Hematopoietic multipotent progenitor cell treated with erythropoietin and hydrocortisone succinate and interleukin-3 and kit ligand, for 15 days (in vitro differentiated cells): ENCODE measurements around the gene ALDH1L1.
"Not testable (repeated sequence)": the region's sequence is repeated elsewhere in the genome, so short reads cannot be mapped to it uniquely, and the experiment has no call there.

Experiments
- DNase-seq: peaks from one replicate; pipeline ENCODE4 v3.0.0-alpha.2; 2015; ENCODE audit warnings: low spot score

The ALDH1L1 gene

DNA sequence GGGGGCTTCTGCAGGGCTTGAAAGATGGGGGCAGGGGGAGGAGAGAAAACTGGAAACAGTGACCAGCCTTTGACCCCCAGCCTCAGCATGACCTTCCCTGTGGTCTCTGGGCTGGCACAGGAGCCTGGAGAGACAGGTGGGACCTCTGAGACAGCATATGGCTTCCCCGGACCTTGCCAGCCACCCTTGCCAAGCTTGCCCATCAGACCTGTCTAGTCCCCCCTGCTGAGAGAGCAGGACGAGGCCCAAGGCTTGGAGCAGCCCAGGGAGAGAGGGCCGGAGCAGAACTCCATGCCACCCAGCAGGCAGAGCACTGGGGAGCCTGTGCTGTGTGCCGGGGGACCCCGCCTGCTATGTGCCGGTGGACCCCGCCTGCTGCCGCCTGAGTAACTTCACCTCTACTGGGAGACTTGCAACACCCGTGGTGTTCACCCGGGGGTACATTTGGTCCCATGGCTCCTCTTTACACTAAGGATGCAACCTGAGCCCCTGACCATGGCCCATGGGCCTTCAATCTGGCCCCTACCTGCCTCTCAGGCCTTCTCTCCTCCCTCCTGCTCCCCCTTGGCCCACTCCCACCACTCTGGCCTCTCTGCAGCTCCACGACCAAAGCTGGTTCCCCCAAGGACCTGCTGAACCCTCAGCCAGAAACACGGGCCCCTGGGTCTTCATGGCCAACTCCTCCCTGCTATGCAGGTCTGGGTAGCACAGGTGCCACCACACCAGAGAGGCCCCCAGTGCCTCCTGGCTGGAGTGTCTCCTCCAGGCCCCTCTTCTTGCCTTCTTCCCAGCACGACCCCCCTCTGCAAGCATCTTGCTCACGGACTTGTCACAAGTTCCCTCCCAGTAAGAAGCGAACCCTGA, 75.4 kb downstream of the ALDH1L1 start:
- no peak for DNase-seq

DNA sequence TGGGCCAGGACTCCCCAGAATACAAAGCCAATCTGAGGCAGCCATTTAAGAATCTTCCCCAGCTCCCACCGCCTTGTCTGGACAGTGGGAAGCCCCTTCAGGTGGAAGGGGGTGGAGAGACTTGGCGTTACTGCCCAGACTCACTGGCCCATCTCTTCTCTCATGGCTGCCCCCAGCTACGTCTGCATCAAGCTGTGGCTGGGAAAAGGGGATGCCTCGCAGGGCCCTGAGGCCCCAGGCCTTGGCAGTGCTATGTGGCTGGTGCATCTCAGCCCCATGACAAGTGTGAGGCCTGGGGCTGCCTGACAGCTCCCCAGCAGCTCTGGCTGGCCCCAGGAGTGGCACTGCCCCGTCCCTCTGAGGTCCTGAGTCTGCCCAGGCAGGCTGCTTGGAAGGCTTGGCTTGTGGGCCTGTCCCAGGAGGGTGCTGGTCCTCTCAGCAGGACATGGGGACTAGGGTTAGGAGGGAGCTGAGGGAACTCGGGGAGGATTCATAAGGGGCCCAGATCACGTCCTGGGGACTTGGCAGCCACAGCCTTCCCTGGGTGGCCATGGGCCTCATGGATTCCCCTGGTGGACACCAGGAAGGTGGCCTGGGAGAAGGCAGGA, 76.3 kb downstream of the ALDH1L1 start:
- DNase-seq = no peak

DNA sequence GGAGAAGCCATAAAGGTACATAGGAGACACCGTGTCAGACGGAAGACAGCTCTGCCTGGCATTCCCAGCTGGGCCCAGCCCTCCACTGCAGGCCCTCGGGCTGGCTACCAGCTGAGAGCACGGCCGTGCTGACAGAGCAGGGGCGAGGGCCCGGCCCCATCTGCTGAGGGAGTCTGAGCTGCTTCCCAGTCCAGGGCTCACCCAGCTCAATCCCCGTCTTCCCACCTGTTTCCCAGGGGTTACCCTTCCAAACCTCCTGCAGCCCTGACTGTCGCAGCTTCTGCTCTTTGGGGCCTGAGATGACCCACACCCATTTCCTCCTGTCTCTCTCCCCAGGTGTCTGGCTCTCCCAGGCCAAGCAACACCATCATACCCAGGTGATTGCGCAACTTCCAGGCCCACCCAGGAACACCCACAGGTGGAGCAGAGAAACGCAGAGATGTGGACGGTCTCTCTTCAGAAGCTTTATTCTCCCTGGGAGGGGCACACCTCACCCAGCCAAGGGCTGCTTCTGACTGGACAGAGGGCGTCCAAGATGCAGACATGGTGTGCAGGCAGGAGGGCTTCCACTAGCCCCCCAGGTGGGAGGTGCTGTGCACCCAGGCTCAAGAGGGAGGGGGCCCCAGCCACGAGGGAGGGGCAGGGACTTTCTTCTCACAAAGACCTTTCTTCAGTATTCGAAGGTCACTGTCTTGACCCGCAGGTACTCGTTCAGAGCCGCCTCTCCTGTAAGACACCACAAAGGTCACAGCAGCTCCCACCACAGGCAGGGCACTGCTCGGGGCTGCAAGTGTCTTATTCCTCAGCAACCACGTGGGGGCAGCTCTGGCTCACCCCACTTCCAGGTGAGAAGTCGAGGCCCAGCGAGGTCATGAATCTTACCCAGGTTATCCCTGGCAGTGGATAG, 77.0 kb downstream of the ALDH1L1 start:
- DNase-seq = no peak

DNA sequence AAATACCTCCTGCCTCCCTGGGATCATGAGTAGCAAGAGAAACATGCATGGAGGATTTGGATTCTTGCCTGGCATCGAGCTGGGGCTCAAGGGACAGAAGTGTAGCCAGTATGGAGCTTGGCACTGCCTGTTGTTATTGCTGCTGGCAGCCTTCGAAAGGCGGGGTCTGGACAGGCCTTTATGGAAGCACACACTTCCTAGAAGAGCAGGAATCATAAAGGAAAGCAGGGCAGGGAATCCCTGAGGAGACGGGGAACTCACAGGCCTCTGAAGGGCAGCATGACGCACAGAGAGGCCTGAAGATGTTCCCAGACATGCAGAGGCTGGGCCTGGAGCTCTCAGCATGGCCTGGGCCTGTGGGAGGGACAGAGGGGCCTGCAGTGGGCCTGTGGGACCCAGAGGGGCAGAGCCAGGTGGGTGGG, 77.8 kb downstream of the ALDH1L1 start:
- no peak for DNase-seq

DNA sequence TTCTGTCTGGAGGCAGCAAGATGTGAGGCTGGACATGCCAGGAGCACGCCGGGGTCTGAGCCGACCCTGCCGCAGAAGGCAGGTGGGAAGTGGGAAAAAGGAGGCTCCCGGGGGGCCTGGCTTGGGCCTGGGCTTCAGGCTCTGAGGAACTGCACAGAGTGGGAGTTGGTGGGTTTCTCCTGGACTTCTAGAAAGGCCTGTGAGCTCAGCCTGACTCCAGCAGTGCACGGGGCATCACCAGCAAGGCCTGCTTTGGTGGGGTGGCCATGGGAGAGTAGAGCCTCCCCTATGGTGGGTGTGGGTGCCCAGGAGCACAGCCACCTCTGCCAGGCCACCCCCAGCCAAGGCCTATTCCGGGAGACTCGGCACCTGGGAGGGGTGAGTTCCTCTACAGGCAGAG, 78.4 kb downstream of the ALDH1L1 start:
- DNase-seq = no peak

DNA sequence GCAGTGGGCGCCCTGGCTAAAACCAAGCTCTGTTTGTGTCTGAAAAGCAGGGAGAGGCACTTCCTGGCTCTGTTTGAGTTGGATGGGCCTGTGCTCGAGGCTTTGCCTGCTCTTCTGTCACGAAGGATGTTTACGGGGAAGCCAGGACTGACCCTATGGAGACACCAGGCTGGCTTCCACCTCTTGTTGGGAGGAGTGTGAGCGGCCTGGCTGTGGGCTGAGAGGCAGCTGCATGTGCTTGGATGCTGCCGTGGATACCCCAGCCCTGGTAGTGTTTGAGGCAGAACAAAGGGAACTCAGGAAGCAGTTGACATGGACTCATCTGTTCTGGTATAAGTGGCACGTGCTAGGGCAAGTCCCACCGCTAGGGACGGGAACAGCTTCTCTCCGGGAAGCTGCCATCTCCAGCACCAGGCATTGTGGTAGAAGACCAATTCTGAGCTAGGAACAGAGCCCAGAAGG, 78.8 kb downstream of the ALDH1L1 start:
- no peak for DNase-seq

DNA sequence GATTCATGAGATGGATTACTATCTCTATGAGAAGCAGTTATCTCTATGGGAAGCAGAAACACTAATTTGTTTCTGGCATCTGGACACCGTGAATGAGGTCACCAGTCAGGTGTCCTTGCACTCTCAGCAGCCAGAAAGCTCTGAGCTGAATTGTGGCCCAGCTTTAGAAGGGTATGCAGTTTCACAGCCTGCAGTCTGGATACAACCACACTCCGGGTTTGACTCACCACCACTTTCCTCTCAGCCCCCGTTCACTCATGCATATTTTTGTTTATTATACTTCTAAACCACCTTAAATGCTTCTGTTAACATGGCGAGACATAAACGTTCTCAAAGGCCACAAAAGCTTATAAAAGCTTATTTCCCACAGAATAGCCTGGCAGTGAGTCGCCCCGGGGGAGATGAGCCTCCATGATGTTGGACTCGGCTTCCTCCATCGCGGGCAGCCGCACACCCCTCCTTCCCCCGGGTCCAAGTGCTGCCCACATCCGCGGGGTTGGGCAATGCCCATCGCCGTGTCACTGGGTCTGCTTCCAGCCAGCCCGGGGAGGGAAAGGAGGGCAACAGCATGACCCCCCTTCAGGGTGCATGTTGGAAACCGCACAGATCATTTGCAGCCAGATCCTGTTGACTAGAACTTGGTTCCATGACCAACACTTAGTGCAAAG, 79.6 kb downstream of the ALDH1L1 start:
- DNase-seq = no peak

DNA sequence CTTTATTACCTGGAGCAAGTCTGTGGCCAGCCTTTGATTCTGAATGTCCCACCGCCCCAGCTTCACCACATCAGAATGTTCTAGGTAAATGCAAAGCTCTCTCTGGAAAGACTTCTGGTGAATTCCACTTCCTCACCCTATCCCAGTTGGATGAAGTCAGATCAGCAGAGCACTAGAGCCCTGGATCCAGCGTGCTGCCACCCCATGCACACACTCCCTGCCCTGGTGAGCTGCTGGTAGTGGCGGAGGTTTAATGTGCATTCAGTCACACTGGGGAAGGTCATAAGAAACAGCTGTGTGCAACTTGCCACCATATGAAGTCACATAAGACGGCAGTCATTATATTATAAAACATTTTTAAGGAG, 80.1 kb downstream of the ALDH1L1 start:
- DNase-seq = no peak

DNA sequence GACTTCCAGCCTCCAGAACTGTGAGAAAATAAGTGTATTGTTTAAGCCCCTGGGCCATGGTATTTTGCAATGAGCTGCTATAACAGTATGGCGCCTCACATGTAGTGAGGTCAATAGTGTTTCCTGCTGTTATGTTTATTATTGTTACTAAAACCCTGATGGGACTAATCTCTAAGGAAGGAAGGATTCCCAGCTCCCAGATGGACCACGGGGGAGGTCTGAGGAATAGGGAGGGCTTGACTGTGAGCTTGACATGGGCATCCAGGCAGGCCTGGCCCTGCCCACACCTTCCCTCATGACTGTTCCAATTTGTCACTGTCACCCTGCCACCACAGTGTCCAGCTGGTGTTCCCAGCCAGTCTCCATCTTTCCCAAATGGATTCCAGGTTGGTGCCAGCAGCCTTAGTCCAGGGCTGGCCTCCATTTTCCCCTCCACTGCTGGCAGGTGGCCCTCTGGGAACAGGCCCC, 82.0 kb downstream of the ALDH1L1 start:
- no peak for DNase-seq

DNA sequence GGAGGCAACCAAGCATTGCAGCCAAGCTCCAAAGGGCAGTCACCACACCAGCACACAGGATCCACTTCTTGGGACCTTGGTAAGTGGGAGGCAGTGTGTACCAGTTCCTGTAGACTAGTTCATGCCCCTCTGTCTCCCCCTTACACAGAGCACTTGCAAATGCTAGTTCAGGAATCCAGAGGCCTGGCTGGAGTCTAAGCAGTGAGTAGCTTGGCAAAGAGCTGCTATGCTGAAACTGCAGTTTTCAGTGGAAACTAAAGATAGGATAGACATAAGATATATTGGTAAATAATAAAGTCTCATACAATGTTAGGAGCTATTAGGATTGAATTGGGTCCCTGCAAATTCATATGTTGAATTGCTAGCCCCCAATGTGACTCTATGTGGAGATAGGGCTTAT, 82.6 kb downstream of the ALDH1L1 start:
- DNase-seq = no peak

DNA sequence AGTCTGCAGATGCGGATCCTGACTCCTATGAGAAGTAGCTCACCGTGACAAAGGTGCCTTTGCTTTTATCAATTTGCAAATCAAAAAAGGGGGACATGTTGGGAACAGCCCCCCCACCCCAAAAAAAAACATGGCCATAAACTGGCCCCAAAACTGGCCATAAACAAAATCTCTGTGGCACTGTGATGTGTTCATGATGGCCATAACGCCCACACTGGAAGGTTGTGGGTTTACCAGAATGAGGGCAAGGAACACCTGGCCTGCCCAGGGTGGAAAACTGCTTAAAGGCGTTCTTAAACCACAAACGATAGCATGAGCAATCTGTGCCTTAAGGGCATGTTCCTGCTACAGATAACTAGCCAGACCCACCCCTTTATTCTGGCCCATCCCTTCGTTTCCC, 84.1 kb downstream of the ALDH1L1 start:
- not testable (repeated sequence) for DNase-seq

DNA sequence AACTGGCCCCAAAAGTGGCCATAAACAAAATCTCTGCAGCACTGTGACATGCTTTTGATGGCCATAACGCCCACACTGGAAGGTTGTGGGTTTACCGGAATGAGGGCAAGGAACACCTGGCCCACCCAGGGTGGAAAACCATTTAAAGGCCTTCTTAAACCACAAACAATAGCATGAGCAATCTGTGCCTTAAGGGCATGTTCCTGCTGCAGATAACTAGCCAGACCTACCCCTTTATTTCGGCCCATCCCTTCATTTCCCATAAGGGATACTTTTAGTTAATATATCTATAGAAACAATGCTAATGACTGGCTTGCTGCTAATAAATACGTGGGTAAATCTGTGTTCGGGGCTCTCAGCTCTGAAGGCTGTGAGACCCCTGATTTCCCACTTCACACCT, 88.3 kb downstream of the ALDH1L1 start:
- DNase-seq = not testable (repeated sequence)

DNA sequence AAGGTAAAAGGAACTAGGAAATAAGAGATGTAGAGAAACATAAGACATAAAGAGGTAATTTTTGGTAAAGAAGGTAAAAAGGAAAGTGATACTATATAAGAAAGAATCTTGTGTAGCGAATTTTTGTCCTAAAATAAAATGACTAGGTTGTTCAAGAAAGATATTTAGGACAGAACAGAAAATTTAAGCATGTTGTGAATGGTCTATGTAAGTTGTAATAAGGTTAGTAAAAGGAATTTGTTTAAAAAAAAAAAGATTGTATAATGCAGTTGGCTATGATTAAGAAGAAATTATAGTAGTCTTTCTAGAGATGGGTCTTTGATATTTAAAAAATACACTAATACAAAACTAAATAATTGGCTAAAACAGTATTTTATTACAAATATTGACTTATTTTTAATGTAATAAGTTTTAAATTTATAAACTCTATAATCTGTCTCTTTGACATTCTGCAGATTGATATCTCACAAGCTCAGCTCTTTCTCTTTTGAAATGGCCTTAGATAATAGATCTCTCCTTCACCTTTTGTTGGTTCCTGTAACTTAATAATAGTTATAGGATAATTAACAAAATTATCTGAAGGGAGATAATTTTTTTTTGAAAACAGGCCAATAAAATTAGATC, 92.7 kb downstream of the ALDH1L1 start:
- DNase-seq = no peak

DNA sequence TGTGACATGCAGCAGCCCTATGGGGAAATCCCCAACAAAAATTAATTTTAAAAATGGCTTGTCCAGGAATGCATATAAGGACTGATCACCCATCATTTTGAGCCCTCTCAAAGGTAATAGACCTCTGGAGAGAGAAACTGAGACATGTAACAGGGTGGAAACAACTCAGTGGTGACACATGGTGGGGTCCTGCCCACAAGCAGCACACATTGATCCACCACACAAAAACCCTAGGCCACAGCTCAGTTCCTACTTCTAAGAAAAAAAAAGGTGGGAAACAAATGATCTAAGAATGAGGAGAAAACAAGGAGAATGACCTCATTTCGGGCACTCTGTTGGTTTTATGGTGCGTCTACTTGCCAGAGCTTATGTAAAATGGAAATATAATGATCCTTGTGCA, 94.5 kb downstream of the ALDH1L1 start:
- DNase-seq = no peak

DNA sequence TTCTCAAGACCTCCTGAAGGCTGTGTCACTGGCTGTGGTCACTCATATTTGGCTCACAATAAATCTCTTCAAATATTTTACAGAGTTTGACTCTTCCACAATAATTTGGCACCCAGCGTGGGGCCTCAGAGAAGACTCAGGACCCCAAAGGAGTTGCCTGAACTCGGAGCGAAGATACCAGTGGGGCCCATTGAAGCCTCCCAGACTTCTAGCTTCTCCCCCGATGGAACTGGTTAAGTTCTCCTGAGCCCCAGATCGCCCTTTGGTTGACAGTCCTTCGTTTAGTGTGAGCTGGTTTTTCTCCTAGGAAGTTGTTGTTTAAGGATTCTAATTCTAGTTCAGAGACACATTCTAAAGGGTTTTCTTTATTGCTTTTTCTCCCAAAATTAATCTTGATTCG, 95.1 kb downstream of the ALDH1L1 start:
- DNase-seq = no peak

DNA sequence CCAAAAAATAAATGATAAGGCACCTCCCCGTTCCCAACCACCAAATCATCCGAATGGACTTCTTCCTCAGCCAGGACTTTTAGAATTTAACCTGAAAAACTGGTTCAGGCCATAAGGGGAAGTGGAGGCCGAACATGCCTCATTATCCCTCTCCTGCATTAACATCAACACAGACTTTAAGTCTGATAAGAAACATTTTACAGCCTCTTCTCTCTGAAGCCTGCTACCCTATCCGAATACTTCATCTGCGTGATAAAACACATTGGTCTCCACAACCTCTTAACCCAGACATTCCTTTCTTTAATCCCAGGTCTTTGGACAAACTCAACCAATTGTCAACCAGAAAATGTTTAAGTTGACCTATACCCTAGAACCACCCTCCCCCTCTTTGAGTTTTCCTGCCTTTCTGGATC, 95.6 kb downstream of the ALDH1L1 start:
- DNase-seq = no peak

DNA sequence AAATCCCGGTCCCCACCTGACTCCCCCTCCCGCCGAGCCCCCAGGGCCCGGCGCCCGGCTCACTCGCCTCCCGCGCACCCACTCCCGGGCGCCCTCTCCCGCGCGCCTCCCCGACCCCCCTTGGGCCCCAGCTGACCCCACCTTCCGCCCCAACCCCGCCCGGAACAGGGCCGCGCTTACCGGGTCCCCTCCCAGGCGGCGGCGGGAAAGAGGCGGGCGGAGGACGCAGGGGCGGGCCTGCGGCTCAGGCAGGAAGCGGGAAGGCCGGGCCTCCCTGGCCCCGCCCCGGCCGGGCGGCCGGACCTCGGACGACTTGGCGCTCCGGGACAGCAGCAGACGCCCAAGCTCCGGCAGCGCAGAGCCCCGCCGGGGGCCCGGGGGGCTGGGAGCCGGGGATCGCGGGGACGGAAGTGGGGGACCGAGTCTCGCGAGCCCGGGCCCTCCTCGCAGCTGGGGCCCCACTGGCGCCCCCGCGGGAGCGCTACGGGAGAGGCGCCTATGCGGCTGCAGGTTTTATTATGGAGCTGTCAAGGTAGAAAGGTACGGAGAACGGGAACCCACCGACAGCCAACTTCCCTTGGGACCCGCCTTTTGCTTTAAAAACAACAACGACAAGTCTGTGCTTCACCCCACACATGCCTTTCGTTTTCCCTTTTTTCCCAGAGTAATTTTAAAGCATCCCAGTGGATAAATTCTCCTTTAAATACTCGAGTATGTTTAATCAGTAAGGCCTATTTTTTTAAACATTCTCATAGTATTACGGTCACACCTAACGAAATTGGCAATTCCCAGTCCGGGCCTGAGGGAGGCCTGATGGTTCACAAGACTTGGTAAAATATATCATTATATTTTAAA, 96.2 kb downstream of the ALDH1L1 start, which contains the start of gene SLC41A3:
SLC41A3 (minus strand) TSS at position 212 of the 855 bp plus-strand sequence. CDS start 15,905 bp downstream, outside the sequence.
- DNase-seq = peak; percentile 65

DNA sequence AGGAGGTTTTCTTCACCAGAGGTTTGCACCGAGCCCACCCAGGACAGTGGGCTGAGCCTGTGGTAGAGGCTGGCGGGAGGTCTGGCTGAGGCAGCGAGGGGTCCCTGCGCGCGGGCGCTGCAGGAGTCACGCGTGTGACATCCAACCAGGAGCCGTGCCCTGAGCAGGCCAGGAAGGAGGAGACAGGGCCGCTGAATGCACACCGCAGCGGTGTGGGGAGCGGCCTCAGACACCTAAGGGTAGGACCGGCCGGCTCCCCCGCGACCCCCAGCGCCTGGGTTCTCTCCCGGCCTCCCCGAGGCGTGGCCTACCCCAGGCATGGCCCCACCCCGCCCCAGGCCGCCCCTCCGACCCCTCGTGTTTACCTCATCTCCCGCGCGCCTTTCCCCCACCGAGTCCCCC, 96.9 kb downstream of the ALDH1L1 start:
- peak; percentile 9 for DNase-seq

DNA sequence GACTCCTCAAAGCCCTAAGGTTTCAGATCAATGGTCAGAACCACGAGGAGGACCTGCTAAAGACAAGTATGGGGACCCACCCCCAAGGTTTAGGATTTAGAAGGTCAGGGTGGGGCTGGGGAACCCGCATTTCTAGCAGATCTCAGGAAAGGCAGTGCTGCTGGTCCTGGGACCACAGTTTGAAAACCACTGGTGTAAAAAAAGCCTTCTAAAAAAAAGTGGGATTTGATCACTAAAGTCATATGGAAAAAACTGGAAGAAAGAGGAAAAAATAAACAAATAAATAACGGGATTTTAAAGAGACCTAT, 97.3 kb downstream of the ALDH1L1 start:
- no peak for DNase-seq

DNA sequence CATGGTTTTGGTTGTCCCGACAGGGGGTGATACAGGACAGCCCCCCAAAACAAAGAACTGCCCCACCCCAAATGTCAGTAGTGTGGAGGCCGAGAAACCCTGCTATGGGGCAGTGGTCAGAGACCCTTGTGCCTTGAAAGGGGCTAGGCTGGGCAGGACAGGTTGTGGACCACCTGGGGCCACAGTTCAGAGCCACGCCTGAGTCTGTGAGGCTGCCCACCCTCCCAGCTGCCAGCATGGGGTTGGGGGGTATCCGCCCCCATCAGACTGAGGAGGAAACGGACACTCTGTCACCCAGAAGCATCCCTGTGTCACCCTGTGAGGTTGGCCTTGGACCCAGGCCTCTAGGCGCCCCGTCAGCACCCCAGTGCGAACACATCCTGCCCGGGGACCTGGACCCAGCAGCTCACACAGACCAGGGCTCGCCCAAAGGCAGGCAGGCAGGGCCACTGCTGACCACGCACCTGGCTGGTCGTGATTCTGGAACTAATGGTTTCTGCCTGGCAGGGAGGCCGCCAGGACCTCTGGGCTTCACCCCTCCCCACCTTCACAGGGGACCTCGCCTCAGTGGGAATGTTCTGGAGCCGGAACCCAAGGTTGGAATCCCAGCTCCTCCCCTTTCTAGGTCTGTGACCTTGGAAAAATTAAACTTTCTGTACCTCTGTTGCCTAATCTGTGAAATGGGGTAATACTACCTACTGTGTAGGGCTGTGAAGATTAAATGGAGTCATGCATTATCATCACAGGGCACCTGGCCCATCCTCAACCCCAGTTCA, 97.8 kb downstream of the ALDH1L1 start:
- no peak for DNase-seq
